Measurements from ENCODE around the gene MMP15.

DNA sequence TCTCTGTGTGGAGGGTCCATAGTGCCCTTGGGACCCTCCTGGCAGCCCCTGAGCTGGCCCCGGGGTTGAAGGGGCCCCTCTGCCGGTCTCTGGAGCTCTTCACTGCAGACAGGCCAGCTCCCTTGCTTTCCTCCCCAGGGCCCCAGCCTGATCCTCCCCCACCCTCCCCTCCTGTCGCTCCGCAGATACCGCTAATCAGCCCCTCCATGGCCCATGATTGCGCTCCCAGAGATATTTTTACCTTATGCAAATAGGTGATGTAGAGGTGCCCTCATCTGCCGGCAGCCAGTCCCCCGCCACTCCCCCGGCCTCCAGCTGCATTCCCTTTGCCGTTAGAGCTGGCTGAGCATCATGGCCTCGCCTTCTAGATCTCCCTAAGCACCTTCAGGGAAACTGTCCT is 9.2 kb downstream of the MMP15 start:
- no peak for TF ChIP-seq CTCF (IDR thresholded peaks at IDR 0.05; ENCODE audit: low read length)
- no peak for TF ChIP-seq EZH2 (IDR thresholded peaks at IDR 0.05; ENCODE audit: borderline replicate concordance, low read length)
